Stimulated activated CD8-positive, alpha-beta memory T cell treated with anti-CD3 and anti-CD28 coated beads, Interleukin-2, amount 100 ng/mL, for 48 hours (primary cell): Measurements from ENCODE around the gene MPDZ.

Source experiments
- DNase-seq, 2 donors: peaks; one replicate each; pipeline ENCODE4 v3.0.0-alpha.2; 2020; ENCODE audit warnings: low read depth in 2 of 2

Gene MPDZ

GRCh38 chr9:13140843-13141592, 138.5 kb downstream of the MPDZ start:
- no peak for DNase-seq

DNA sequence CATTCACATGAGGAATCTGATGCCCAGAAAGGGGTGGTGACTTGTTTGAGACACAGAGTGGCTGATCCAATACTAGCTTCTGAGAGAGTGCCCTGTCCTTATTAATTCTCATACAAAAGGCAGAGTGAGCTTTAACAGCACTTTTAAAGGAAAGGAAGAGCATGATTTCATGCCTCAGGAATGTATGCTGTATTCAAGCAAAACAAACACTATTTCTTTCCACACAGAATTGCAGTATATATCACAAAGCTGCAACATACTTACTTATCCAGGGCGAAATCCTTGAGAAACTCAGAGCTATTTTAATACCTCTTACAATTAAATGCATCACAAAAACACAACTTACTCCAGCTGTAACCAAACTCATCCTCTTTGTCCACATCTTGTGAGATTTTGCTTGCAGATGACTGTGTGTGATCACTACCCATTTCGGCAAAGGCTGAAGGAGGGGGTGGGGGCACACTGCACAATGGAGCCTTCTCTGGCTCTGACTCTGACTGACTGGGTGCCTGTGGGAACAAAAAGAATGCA, 139.8 kb downstream of the MPDZ start:
- no peak for DNase-seq

DNA sequence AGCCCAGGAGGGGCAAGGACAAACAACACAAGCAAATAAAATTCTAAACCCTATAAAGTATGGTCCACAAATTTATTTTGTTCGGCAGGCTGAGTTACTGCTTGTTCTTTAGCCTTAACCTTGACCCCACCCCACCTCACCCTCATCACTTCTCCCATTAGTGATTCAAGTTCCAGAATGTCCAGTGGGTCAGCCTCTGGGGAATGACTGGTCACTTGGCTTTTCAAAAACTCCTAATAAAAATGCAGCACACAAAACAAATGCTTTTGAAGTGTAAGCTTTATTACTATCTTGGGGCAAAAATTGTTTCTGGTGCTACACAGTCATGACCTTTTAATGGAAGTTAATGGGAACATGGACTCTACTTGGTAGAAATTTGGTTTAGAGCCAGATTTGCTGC, 142.1 kb downstream of the MPDZ start:
- DNase-seq = no peak

GRCh38 chr9:13131991-13132390, 147.5 kb downstream of the MPDZ start:
- DNase-seq = no peak

- DNase-seq = no peak
Measured at GRCh38 chr9:13131416-13131815, 148.1 kb downstream of the MPDZ start.

DNA sequence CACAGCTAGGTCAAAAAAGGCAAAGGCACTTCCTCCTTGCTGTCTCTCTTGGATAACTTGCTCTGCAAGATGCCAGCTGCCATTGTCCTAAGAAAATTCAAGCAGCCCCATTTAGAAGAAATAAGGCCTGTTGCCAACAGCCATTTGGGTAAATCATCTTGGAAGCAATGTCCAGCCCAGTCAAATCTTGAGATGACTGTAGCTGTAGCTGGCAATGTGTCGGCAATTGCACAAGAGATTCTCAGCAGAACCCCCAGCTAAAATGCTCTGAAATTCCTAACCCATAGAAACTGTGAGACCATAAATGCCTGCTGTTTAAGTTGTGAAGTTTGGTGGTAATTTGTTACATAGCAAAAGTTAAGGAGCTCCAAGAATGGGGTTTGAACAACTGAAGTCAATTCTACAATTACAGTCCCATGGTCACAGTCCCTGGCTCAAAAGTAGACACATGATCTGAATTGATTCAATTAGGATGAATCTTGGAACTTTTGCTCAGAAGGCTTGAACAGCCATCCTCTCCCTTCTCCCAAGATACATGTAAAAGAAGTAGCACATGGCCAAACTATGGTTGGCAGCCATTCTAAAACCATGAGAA, 151.1 kb downstream of the MPDZ start:
- DNase-seq = no peak

GRCh38 chr9:13127131-13127530, 152.4 kb downstream of the MPDZ start:
- no peak for DNase-seq

DNA sequence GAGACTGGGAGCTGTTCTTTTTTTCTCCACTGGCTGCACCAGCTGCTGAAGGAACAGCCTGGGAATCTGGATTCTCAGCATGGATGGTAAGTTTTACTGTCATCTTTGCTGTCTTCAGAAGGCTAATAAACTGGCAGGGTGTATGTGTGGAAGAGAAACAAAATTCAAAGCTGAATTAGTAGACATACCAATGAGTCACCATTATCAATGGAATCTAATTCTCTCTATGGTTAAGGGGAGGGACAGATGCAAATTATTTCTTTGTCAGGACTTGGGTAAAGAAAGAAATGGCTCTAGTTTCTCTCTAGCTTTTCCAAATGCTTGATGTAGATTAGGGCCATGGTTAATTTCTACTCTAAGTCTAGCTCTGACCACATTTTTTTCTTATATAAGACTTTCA, 154.2 kb downstream of the MPDZ start:
- no peak for DNase-seq

DNA sequence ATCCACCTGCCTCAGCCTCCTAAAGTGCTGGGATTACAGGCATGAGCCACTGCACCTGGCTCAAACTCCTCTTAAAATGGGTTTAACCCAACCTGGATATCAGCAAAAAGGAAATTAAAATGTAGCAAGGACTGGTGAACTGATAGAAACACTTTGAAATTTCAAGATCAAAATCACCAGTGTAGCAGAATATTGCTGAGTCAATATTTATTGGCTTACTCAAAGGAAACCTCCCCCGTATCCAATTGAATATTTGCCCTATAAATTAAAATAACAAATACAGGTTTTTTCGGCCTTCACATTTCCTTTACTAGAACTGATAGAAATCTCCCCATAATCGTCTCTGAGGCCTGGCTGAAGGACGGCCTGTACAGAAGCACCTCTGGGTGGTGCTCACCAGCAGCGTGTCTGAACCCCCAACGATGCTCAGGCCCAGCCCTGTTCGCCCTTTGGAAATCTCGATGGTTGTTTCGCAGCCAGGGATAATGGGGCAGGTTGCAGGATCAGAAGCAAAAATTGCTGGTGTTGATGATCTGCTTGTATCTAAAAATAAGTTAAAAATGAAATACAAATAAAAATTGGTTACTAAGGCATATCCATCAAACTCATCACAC, 156.6 kb downstream of the MPDZ start:
- no peak for DNase-seq

GRCh38 chr9:13118313-13118712, 161.2 kb downstream of the MPDZ start:
- DNase-seq = no peak

DNA sequence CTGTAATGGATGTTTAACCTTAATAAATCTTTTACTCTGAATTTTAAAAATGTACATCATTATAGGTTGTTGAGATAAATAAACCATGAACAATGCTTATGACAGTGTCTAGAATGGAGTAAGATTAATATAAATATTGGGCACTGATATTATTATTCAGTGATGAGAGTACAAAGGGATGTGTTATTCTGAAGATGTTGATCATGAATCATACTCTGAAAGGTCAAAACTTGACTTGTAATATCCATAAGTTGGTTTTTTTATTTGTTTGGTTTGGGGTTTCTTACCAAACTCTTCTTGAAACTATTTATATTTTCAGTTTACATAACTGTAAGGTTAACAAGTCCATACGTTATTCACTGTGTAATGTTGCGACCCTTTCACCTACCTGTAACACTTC, 163.2 kb downstream of the MPDZ start:
- no peak for DNase-seq

- no peak for DNase-seq
Measured at GRCh38 chr9:13113751-13114150, 165.7 kb downstream of the MPDZ start.

DNA sequence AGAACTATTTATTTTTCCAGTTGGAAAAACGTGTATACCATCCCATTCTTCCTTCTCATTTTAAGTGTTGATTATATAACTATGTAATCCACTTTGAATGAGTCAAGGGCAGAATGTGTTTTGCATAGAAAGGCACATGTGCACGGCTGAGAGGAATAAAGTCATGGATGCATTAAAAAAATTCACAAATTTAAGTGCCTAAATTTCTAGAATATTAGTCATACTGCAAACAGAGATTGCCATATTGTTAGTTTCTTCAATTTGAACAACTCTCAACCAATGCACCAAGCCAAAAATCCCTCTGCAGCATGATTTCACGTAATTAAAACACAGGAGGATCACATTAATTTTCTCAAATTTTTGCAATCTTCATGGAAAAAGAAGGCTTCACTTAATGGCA, 166.3 kb downstream of the MPDZ start:
- no peak for DNase-seq

- DNase-seq = no peak
Measured at GRCh38 chr9:13111778-13112177, 167.7 kb downstream of the MPDZ start.

DNA sequence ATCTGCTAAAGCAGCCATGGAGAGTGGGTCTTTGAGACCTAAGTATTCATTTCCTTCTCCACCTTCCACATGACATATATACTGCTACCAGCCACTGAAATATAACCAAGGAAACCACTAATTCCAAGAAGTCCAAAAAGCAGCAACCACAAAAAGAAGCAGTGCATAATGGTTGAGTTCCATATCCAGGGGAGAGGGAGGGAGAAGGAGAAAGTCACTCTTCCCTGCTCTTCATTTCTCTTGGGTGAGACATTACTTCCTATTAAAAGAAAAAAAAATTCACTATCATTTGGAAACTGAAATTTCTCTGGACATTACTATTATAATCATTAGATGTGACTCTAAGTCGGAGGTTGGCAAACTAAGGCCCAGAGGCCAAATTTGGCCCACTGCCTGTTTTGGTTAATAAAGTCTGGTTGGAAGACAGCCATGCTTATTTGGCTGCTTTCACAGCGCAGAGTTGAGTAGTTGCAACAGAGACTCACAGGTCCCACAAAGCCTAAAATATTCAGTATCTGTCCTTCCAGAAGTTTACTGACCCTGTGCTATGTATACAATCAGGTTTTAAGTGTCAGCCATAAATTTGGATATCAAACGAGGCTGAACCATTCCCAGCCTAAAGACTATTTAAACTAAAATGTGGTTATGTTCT, 168.6 kb downstream of the MPDZ start:
- no peak for DNase-seq

- no peak for DNase-seq
Measured at GRCh38 chr9:13109781-13110180, 169.7 kb downstream of the MPDZ start.

DNA sequence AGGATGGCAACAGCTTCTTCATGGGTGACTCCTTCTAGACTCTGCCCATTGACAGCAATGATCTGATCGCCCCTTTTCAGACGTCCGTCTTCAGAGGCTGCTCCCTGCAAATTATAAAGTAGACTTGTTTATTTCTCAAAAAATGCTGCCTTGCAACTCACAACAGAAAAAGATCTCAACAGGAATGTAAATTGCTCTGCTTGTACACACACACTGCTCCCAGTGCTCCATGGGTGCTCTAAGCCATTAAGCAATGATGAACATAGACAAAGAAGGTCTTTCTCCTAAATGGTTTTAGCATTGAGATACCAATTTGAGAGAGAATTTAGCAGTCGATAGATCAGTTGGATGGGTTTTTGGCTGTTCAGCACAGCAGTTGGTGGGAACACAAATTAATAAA, 172.5 kb downstream of the MPDZ start:
- no peak for DNase-seq

- no peak for DNase-seq
Measured at GRCh38 chr9:13100914-13101572, 178.4 kb downstream of the MPDZ start.

DNA sequence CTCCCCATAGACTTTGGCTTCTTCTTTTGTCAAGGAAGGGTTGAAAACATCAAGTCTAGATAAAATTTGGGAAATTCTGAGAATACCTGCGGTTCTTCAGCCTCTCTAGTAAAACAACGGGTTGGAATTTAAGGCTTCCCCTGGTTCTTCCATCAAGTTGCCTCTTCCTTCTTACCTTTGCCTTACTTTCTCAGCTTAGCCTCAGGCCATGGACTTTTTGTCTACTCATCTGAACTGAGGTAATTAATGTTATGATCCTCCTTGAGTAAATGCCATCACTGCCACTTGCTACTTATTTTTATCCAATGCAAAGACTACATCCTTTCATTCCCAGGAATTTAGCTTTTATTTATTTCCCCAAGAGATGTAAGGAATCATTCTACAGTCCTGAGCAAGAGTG, 184.4 kb downstream of the MPDZ start:
- no peak for DNase-seq

DNA sequence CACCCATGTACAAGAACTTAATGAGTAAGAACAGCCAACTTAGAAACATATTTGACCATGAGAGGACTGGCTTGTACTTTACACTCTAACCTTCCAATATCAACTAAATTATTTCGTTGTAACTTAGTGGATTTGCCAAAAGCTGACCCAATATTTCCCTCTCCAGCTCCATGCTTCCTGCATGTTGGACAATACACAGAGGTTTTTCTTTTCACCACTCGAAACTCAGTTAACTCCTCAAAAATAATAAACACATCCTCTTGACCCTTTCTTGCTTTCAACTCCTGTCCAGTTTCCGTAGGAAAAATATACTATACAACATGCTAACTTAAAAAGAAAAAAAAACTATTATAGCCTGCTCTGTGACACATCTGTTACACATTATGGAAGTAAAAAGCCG, 188.9 kb downstream of the MPDZ start:
- no peak for DNase-seq

DNA sequence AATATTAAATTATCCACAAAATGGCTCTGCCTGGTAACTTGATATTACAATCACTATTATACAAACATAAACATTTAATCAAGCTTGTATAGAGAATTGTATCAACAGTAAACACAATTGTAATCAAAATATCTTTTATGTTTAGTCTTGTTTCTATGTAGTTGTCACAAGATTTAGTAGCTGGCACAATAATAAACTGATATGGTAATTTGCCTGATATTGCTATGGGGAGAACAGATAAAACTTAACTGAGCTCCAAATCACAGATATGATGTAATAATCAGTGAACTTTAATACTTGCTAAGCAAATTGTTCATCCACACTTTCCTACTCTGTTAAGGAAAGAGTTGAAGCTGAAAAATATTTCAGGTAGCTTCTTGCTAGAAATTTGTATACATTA, 189.8 kb downstream of the MPDZ start:
- no peak for DNase-seq
